Astrocyte (in vitro differentiated cells and primary cell): ENCODE data around the gene PASK. TPM values are rescaled to one million over a fixed set of nuclear protein-coding genes. Genes with fewer than 3 reads are reported as not detected.

Experiments used
- DNase-seq: peaks from one replicate; pipeline ENCODE4 v3.0.0-alpha.2; 2010; ENCODE audit warnings: low read depth
- FAIRE-seq: peaks from 2 replicates; lab custom pipeline; 2011; peaks lifted over from hg19 to GRCh38; lab: Jason Lieb, UNC
- H2AFZ ChIP-seq: 2 replicates; pipeline ENCODE4 v1.6.0; 2012; ENCODE audit warnings: low read depth, low read length, inconsistent platforms
- H3K27ac ChIP-seq: 2 replicates; pipeline ENCODE4 v1.5.1; 2011; ENCODE audit warnings: low read depth, low read length, inconsistent platforms
- H3K27me3 ChIP-seq: 2 replicates; pipeline ENCODE4 v1.6.0; 2011; ENCODE audit warnings: low read length, inconsistent platforms; ENCODE audit not compliant: insufficient read depth
- H3K36me3 ChIP-seq: 2 replicates; pipeline ENCODE4 v1.5.1; 2011; ENCODE audit warnings: low read length, inconsistent platforms; ENCODE audit not compliant: insufficient read depth
- H3K4me1 ChIP-seq: 2 replicates; pipeline ENCODE4 v1.5.1; 2011; ENCODE audit warnings: low read length, inconsistent platforms; ENCODE audit not compliant: insufficient read depth
- H3K4me2 ChIP-seq: 2 replicates; pipeline ENCODE4 v1.6.0; 2012; ENCODE audit warnings: low read length, inconsistent platforms
- H3K4me3 ChIP-seq: 2 replicates; pipeline ENCODE4 v1.5.1; 2011; ENCODE audit warnings: low read depth, mild to moderate bottlenecking, low read length, inconsistent platforms; ENCODE audit not compliant: insufficient read depth
- H3K79me2 ChIP-seq: 2 replicates; pipeline ENCODE4 v1.6.0; 2012; ENCODE audit warnings: mild to moderate bottlenecking, low read length, inconsistent platforms; ENCODE audit not compliant: insufficient read depth
- H3K9ac ChIP-seq: 2 replicates; pipeline ENCODE4 v1.6.0; 2012; ENCODE audit warnings: mild to moderate bottlenecking, low read length, inconsistent platforms
- H3K9me3 ChIP-seq: 2 replicates; pipeline ENCODE4 v1.5.1; 2012; ENCODE audit warnings: low read depth, mild to moderate bottlenecking, low read length, inconsistent platforms; ENCODE audit not compliant: insufficient read depth
- H4K20me1 ChIP-seq: 2 replicates; pipeline ENCODE4 v1.6.0; 2012; ENCODE audit warnings: low read length, inconsistent platforms; ENCODE audit not compliant: insufficient read depth
- H3K27ac Mint-ChIP-seq: one replicate; pipeline ENCODE4 v1.8.0; 2021; ENCODE audit warnings: mild to moderate bottlenecking, mixed read lengths; ENCODE audit not compliant: unreplicated experiment
- H3K27me3 Mint-ChIP-seq: one replicate; pipeline ENCODE4 v1.8.0; 2021; ENCODE audit warnings: low read depth, mixed read lengths; ENCODE audit not compliant: unreplicated experiment
- H3K36me3 Mint-ChIP-seq: one replicate; pipeline ENCODE4 v1.8.0; 2021; ENCODE audit warnings: low read depth, mixed read lengths; ENCODE audit not compliant: unreplicated experiment
- H3K4me1 Mint-ChIP-seq: one replicate; pipeline ENCODE4 v1.8.0; 2021; ENCODE audit warnings: low read depth, mixed read lengths; ENCODE audit not compliant: unreplicated experiment
- H3K4me3 Mint-ChIP-seq: one replicate; pipeline ENCODE4 v1.8.0; 2021; ENCODE audit warnings: mild to moderate bottlenecking, moderate library complexity, mixed read lengths; ENCODE audit not compliant: unreplicated experiment
- H3K9me3 Mint-ChIP-seq: one replicate; pipeline ENCODE4 v1.8.0; 2021; ENCODE audit warnings: mild to moderate bottlenecking, mixed read lengths; ENCODE audit not compliant: unreplicated experiment
- EZH2 ChIP-seq: IDR thresholded peaks from 2 replicates; pipeline ENCODE4 v1.6.1; 2012; ENCODE audit warnings: mild to moderate bottlenecking, low read length, inconsistent platforms; ENCODE audit not compliant: insufficient read depth
- total RNA-seq: library from RNA; stranded (reverse); gene quantifications from 2 replicates; pipeline ENCODE4 v1.2.1, GENCODE V29; 2021
- TF ChIP-seq, protein P1 (sequence below): IDR thresholded peaks from 2 replicates; pipeline ENCODE4 v1.5.1; 2011; ENCODE audit warnings: low read depth, mild to moderate bottlenecking, inconsistent platforms, low read length, moderate library complexity; ENCODE audit not compliant: insufficient read depth

The PASK gene
- total RNA-seq, 1 donor from 2014 or later = 8.0 TPM

DNA sequence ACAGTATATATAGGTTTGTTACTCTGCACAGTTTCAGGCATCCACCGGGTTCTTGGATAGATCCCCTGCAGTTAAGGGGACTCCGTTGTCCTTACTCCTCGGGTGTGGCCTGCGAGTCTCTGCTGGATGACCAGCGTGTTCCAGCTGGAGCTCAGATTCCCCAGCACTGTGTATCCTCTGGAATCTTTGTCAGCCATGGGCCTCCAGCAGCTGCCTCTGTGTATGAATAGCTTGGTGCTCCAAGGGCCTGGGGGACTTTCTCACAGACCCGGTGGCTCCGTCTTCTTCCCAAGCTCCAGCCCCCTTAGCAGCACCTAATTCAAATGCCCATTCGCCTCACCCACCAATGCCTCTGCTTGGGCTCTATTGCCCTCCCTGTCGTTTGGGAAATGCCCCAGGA, 45.5 kb upstream of the PASK start:
- no peak for FAIRE-seq
- Mint-ChIP-seq H3K27ac (no peak overlapping the region), H3K36me3 (no peaks in the 10 kb centered on the region), H3K9me3 (no peaks in the 10 kb centered on the region), H3K27me3 (peaks cover 33% of the 10 kb centered on the region), H3K4me1 (no peaks in the 10 kb centered on the region), H3K4me3 (no peak overlapping the region)
- H3K79me2 ChIP-seq = no peaks in the 10 kb centered on the region
- H3K4me3 ChIP-seq = no peak overlapping the region
- H3K27ac ChIP-seq = no peak overlapping the region
- no peaks in the 10 kb centered on the region for H3K36me3 ChIP-seq
- H3K9ac ChIP-seq = no peak overlapping the region
- no peaks in the 10 kb centered on the region for H4K20me1 ChIP-seq
- no peak overlapping the region for H2AFZ ChIP-seq
- no peak for DNase-seq
- no peak for TF ChIP-seq EZH2
- TF ChIP-seq, protein P1, sequence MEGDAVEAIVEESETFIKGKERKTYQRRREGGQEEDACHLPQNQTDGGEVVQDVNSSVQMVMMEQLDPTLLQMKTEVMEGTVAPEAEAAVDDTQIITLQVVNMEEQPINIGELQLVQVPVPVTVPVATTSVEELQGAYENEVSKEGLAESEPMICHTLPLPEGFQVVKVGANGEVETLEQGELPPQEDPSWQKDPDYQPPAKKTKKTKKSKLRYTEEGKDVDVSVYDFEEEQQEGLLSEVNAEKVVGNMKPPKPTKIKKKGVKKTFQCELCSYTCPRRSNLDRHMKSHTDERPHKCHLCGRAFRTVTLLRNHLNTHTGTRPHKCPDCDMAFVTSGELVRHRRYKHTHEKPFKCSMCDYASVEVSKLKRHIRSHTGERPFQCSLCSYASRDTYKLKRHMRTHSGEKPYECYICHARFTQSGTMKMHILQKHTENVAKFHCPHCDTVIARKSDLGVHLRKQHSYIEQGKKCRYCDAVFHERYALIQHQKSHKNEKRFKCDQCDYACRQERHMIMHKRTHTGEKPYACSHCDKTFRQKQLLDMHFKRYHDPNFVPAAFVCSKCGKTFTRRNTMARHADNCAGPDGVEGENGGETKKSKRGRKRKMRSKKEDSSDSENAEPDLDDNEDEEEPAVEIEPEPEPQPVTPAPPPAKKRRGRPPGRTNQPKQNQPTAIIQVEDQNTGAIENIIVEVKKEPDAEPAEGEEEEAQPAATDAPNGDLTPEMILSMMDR = no peak
- no peaks in the 10 kb centered on the region for H3K9me3 ChIP-seq
- no peak overlapping the region for H3K4me2 ChIP-seq
- H3K4me1 ChIP-seq = no peaks in the 10 kb centered on the region
- H3K27me3 ChIP-seq = peaks cover 5% of the 10 kb centered on the region

DNA sequence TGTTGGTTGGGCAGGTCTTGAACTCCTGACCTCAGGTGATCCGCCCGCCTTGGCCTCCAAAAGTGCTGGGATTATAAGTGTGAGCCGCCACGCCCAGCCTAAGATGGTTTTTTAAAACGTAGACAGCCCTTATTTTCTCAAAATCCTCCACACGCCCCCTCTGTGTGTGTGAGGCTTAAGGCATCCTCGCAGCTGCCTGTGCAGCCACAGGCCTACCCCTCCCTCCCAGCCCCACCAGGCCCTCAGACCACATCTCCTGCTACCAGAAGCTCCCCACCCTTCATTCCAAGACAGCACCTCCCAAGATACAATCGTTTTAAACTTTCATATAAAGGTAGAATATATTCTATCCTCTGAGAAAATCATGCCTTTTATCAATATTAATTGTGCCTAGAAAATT, 44.0 kb upstream of the PASK start:
- Histone ChIP-seq H3K4me3 (no peak overlapping the region), H3K27me3 (no peaks in the 10 kb centered on the region), H3K36me3 (no peaks in the 10 kb centered on the region), H3K9ac (no peak overlapping the region), H3K79me2 (no peaks in the 10 kb centered on the region), H3K9me3 (no peaks in the 10 kb centered on the region), H2AFZ (no peak overlapping the region), H3K4me1 (no peaks in the 10 kb centered on the region), H3K4me2 (no peak overlapping the region), H4K20me1 (no peaks in the 10 kb centered on the region), H3K27ac (no peak overlapping the region)
- Mint-ChIP-seq H3K36me3 (no peaks in the 10 kb centered on the region), H3K4me1 (no peaks in the 10 kb centered on the region), H3K4me3 (no peak overlapping the region), H3K9me3 (no peaks in the 10 kb centered on the region), H3K27ac (no peak overlapping the region), H3K27me3 (peaks cover 26% of the 10 kb centered on the region)
- DNase-seq = no peak
- no peak for FAIRE-seq
- TF ChIP-seq, protein P1 = no peak
- no peak for TF ChIP-seq EZH2

DNA sequence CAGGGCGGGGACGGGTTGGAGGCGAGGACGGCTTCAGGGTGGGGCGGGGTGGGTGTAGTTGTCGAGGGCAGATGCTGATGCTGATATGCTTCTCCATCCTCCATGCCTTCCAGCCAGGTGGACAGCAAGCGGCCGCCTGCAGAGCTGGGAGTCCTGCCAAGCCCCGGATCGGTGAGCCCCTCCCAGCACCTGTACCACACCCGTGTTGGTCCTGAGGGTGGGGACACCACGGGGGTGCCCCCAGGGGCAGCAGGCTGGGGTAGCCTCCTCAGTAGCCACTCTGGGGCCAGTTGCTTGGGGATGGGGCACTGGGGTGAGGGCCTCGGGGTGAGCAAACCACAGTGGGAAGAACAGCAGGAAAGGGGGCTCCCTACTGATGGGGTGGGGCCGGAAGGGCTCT, 41.8 kb upstream of the PASK start:
- H3K79me2 ChIP-seq = no peaks in the 10 kb centered on the region
- H3K9me3 ChIP-seq = no peaks in the 10 kb centered on the region
- Mint-ChIP-seq H3K9me3 (no peaks in the 10 kb centered on the region), H3K27me3 (peaks cover 24% of the 10 kb centered on the region), H3K4me1 (no peaks in the 10 kb centered on the region), H3K27ac (no peak overlapping the region), H3K36me3 (no peaks in the 10 kb centered on the region), H3K4me3 (no peak overlapping the region)
- no peaks in the 10 kb centered on the region for H3K36me3 ChIP-seq
- H3K4me3 ChIP-seq = no peak overlapping the region
- H4K20me1 ChIP-seq = no peaks in the 10 kb centered on the region
- TF ChIP-seq EZH2 = no peak
- TF ChIP-seq, protein P1 = no peak
- no peak overlapping the region for H3K27ac ChIP-seq
- FAIRE-seq (no peak), DNase-seq (no peak)
- H3K9ac ChIP-seq = no peak overlapping the region
- no peak overlapping the region for H2AFZ ChIP-seq
- H3K4me1 ChIP-seq = no peaks in the 10 kb centered on the region
- H3K27me3 ChIP-seq = no peaks in the 10 kb centered on the region
- H3K4me2 ChIP-seq = no peak overlapping the region
